Liver (tissue), 3 donors: ENCODE results near the gene OR2T4.

Experiments
- CTCF ChIP-seq: fragments of 150-350 bp; IDR thresholded peaks from 2 replicates; pipeline ENCODE4 v1.5.1; 2017; ENCODE audit warnings: improper control_type of control experiment, low read depth, low read length; ENCODE audit not compliant: missing input control
- GABPA ChIP-seq, 2 donors: IDR thresholded peaks in 1 of 2; conservative IDR thresholded peaks in 1 of 2; 2 replicates each; pipeline ENCODE4 v1.6.1; 2016; ENCODE audit warnings: antibody characterized with exemption in 2 of 2, mild to moderate bottlenecking in 1 of 2, moderate library complexity in 1 of 2
- RAD21 ChIP-seq, 2 donors: IDR thresholded peaks; 2 replicates each; pipeline ENCODE4 v1.6.1; 2016; ENCODE audit warnings: antibody characterized with exemption in 2 of 2, mild to moderate bottlenecking in 2 of 2
- YY1 ChIP-seq: IDR thresholded peaks from 2 replicates; pipeline ENCODE4 v1.6.1; 2016; ENCODE audit warnings: antibody characterized with exemption, mild to moderate bottlenecking
- donor health status: healthy.
- donor health status: healthy.

DNA sequence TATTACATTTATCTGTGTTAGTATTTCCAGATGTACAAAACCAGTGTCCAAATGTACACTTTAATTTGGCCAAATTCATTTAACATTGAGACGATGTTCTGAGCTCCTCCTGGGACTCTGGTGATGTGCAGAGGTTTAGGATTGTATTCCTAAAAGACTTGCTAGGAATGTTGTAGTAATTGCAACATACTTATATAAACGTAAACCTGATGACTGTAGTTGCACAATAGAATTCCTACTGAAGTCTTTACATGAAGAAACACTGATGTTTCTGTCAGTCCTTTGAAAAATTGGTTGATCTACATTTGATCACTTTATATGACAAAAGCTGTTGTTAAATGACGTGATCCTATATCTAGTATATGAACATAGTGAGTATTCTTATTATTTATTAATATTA, 18.0 kb upstream of the OR2T4 start:
- TF ChIP-seq GABPA (IDR thresholded peaks at IDR 0.05 in 1 of 2, conservative IDR thresholded peaks at IDR 0.05 in 1 of 2), result no peak
- TF ChIP-seq CTCF, result no peak
- no peak for TF ChIP-seq YY1
- TF ChIP-seq RAD21 (IDR thresholded peaks at IDR 0.05), result no peak
